ENCODE data around the gene MRTFB.

The MRTFB gene

DNA sequence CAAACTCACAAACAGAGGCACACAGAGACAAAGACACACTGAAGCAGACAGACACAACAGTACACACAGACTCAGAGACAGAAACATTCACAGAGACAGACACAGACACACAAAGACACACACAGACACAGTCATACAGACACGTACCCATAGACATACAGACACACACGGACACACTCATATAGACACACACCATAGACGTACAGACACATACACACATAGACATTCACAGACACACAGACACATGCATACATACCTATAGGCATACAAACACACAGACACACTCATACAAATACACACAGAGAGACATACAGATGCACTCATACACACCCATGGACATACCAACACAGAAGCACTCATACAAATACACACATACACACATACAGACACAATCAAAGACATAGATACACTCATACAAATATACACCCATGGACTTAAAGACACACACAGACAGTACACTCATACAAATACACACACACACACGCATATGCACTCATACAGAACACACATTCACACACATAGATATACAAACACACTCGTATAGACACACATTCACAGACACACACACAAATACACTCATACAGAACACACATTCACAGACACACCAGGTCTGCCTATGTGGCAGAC, 19.9 kb upstream of the MRTFB start:
- TF ChIP-seq GATA2 (IDR thresholded peaks at IDR 0.05; ENCODE audit: low read depth, low read length) (no peak), GATA3 (IDR thresholded peaks at IDR 0.05; ENCODE audit: low read depth, low read length) (no peak)

DNA sequence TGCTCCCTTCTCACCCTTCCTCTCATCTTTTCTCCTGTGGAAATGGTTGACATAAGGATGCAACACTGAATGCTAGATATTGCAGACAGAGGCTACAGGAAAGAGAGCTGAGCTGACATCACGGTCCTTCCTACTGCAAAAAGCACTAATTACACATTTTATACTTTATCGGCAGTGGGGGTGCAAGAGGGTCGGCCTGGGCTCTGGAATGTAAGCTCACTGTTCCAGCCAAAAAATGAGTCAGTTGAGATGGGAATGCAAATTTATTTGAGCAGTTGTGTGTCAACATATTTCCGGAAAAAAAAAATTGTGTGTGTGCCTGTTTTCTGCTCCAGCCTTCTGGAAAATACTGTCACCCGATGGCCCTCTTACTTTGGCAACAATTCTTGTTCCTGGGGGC, 14.1 kb upstream of the MRTFB start:
- no peak for TF ChIP-seq GATA2 (IDR thresholded peaks at IDR 0.05; ENCODE audit: low read depth, low read length)
- TF ChIP-seq GATA3 (IDR thresholded peaks at IDR 0.05; ENCODE audit: low read depth, low read length): no peak

DNA sequence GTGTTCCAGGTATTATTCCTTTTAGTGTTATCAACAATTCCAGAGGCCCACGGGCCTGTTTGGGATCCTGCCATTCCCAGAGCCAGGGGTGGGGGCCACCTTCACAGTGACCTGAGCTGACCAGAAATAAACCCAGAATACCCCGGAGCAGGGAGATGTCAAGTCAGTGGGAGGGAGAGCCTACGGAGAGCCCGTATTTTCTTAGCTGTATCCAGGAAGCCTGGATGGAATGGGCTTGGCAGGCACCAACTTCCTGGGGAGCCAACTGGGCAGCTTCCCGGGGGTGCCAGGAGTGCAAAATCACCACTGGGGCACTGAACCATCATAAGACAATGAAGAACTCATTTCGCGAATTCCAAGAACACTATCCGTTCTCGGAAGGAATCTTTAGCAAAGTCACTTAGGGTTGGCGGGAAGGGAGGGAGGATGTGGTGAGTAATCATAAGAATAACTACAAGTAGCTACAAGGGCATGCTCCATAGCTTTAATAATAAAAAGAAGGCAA, 13.2 kb upstream of the MRTFB start:
- no peak for TF ChIP-seq GATA2 (IDR thresholded peaks at IDR 0.05; ENCODE audit: low read depth, low read length)
- no peak for TF ChIP-seq GATA3 (IDR thresholded peaks at IDR 0.05; ENCODE audit: low read depth, low read length)

DNA sequence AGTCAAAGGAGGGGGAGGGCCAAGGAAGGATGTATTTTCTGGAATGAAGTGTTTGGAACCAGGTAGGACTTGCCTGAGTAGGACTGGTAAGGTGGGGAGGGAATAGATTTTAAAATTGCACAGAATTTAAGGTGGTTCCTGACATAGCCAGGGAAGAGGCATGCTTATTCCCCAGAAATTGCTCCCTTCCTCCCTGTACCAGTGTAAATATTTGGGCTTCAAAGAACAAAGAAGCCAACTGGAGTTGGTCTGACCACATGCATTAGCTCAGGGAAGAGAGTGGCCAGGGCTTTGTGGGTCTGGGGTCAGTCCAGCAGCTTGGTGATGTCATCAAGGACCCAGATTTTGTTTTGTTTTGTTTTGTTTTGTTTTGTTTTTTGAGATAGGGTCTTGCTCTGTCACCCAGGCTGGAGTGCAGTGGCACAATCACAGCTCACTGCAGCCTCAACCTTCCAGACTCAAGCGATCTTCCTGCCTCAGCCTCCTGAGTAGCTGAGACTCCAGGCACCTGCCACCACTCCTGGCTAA, 9.3 kb upstream of the MRTFB start:
- no peak for TF ChIP-seq GATA3 (IDR thresholded peaks at IDR 0.05; ENCODE audit: low read depth, low read length)
- TF ChIP-seq GATA2 (IDR thresholded peaks at IDR 0.05; ENCODE audit: low read depth, low read length): no peak

DNA sequence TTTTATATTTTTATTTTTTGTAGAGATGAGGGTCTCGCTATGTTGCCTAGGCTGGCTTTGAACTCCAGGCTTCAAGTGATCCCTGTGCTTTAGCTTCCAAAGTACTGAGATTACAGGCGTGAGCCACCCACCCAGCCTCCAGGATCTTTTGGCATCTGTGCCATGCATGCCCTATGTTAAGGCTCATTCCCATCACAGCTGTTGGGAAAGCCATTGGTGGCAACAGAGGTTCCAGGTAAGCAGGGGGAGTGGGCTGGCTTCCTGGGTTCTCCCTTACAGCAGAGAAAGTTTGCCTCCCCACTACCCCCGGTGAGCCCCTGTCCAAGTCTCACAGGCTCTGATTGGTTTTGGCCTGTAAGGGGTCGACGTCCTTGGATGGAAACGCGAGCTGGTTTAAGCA, 8.9 kb upstream of the MRTFB start:
- TF ChIP-seq GATA2 (IDR thresholded peaks at IDR 0.05; ENCODE audit: low read depth, low read length) (no peak), GATA3 (IDR thresholded peaks at IDR 0.05; ENCODE audit: low read depth, low read length) (no peak)

DNA sequence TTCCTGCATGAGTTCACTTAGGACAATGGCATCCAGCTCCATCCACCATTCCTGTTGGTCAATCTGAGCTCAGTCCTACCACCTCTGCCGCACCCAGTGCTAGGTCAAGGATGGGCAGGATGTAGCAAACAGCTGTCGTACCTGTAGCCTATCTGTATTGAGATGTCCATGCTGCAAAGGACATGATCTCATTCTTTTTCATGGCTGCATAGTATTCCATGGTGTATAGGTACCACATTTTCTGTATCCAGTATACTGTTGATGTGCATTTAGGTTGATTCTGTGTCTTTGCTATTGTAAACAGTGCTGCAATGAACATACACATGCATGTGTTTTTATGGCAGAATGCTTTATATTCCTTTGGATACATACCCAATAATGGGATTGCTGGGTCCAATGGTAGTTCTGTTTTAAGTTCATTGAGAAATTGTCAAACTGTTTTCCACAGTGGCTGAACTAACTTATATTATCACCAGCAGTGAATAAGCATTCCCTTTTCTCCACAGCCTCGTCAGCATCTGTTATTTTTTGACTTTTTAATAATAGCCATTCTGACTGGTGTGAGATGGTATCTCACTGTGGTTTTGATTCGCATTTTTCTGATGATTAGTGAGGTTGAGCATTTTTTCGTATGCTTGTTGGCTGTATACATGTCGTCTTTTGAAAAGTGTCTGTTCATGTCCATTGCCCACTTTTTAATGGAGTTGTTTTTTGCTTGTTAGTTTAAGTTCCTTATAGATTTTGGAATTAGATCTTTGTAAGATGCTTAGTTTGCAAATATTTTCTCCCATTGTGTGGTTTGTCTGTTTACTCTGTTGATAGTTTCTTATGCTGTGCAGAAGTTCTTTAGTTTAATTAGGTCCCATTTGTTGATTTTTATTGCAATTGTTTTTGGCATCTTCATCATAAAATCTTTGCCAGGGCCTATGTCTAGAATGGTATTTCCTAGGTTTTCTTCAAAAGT, 7.2 kb upstream of the MRTFB start:
- TF ChIP-seq GATA3 (IDR thresholded peaks at IDR 0.05; ENCODE audit: low read depth, low read length) (no peak), GATA2 (IDR thresholded peaks at IDR 0.05; ENCODE audit: low read depth, low read length) (no peak)

DNA sequence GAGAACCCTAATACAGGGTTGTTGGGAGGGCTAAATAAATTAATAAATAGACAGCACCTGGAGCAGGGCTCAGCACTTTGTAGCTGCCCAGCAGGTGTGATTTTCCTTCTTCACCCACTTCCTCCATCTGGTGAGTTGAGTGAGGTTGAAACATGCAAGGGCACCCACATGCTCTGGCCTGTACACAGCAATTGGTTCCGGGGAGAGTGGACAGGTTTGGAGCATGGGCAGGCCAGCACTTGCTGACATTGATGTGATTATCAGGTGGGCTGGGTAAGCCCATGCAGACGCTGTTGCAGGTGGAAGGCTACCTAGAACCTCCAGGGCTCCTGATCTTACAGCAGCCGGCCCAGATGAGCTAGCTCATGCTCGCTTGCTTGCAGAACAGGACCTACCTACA, 1.3 kb upstream of the MRTFB start:
- TF ChIP-seq GATA2 (IDR thresholded peaks at IDR 0.05; ENCODE audit: low read depth, low read length) (no peak), GATA3 (IDR thresholded peaks at IDR 0.05; ENCODE audit: low read depth, low read length) (no peak)

DNA sequence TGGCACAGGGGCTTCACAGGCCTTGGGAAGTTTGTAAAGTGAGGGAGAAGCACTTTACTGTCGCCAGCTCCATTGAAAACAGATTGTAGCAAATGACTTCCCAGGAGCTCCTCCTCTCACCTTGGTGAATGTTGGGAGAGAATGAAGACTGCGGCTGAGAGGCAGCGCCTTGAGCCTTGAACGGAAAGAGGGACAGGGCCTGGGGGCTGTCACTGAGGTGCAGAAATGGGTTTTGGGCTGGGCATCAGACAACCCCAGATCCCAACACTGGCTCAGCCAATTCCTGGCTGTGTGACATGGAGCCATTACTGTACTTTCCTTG, 603 bp upstream of the MRTFB start:
- TF ChIP-seq GATA3 (IDR thresholded peaks at IDR 0.05; ENCODE audit: low read depth, low read length) (no peak), GATA2 (IDR thresholded peaks at IDR 0.05; ENCODE audit: low read depth, low read length) (no peak)

DNA sequence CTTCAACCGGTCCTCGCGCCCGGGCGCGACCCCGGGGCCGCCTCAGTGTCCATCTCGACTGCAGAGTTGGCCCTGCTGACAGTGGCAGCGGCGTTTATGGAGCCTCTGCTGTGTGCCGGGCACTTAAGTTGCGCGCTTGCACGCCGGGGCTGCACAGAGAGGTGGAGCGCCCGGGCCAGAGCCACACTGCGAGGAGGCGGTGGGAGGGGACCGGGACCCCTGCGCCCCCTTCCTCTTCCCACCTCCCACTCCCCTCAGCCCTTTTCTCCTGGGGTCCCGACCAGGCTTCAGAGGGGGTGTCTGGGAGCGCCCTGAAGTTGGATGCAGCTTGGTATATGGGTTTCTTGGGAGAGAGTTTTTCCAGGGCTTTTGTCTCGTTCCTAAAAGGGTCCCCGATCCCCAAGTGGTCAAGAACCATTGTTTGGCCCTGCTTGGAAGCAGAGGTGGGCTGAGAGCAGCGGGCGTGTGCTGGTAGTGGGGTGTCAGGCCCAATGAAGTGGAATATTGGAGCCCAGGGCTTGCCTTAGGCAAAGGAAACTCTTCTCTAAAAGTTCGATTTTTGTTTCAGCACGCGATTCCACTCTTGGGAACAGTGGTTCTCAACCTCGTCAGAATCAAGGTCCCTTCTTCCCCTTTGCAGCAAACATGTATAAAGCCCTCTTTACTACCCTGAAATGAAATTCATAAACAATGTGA, 605 bp downstream of the MRTFB start:
- no peak for TF ChIP-seq GATA2 (IDR thresholded peaks at IDR 0.05; ENCODE audit: low read depth, low read length)
- TF ChIP-seq GATA3 (IDR thresholded peaks at IDR 0.05; ENCODE audit: low read depth, low read length): no peak

DNA sequence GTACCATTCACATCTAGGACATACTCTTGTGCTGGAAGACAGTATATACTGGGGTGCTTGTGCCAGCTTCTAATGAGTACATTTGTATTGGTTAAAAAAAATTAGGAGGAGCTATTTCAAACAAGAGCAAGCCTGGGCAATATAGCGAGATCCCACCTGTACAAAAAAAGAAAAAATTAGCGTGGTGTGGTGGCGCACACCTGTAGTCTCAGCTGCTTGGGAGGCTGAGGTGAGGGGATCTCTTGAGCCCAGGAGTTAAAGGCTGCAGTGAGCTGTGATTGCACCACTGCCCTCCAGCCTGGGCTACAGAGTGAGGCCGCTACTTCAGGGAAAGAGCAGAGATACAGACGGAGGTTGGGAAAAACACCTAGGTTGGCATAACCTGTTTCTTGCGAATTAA, 1.2 kb downstream of the MRTFB start:
- no peak for TF ChIP-seq GATA2 (IDR thresholded peaks at IDR 0.05; ENCODE audit: low read depth, low read length)
- TF ChIP-seq GATA3 (IDR thresholded peaks at IDR 0.05; ENCODE audit: low read depth, low read length): no peak

DNA sequence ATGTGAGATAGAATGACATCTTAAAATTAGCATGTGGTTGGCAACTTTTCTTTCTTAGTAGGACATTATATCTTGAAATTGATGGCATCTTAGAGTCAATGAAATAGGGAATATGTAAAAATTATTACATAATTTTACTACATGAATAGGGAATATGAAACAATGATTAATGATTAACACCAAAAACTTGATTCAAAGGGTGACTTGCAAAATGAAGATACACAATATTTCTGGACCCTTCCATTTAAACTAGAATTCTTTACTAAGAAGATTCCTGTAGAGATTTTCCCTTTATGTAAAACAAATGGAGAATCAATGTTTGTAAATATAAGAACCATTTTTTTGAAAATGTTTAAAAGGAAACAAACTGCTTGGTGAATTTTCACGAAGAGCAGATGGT, 3.4 kb downstream of the MRTFB start:
- TF ChIP-seq GATA2 (IDR thresholded peaks at IDR 0.05; ENCODE audit: low read depth, low read length) (no peak), GATA3 (IDR thresholded peaks at IDR 0.05; ENCODE audit: low read depth, low read length) (no peak)

DNA sequence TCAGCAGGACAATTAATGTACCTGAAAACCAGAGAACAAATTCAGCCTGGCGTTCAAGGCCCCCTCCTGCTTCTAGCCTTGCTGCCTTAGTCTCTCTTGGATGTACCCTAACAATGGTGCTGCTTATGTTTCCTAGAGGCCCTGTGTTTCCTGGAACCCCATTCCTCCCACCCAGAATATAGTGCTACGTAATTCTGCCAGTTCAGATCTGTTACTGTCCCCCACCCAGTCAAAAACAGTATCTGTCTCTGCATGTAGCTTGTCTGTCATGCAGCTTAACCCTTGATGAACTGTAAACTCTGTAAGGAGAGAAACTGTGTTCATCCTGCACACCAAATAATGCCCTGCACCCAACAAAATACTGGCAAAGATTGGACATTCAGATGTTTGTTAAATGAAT, 6.8 kb downstream of the MRTFB start:
- TF ChIP-seq GATA3 (IDR thresholded peaks at IDR 0.05; ENCODE audit: low read depth, low read length): no peak
- TF ChIP-seq GATA2 (IDR thresholded peaks at IDR 0.05; ENCODE audit: low read depth, low read length): no peak

DNA sequence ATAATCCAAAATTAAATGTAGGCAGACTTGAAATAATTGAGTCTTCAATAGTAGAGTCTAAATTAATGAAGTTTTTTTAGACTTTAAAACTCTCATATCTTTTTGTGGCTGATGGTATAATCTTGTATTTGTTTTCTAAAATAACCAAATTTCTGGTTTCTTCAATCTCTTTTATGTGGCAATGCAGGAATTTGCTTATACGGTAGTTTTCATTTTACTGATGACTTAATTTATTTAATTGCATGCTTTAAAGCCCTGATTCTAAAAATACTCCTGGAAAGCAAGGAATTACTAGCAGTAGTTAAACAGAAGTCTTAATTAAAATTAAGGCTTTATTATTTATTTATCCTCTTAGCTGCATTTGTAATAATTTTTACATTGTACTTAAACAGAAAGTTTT, 15.4 kb downstream of the MRTFB start:
- TF ChIP-seq GATA2 (IDR thresholded peaks at IDR 0.05; ENCODE audit: low read depth, low read length) (no peak), GATA3 (IDR thresholded peaks at IDR 0.05; ENCODE audit: low read depth, low read length) (no peak)

DNA sequence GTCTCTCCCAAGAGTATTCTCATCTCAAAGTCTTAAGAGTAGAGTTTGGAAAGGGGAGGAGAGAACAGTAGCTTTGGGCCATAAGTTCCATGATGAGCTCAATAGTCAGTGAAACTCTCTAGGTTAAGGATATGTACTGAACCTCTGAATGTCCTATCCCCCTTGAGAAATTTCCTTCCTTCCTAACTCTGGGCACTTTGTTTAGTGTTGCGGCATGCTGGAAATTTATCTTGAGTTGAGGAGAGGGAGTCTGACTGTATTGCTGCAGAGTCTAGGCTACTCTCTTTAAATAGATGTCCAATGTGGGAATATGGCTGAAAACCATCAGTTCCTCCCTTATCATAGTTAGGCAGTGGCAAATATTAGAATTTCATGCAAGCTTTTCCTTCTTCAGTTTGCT, 16.1 kb downstream of the MRTFB start:
- TF ChIP-seq GATA2 (IDR thresholded peaks at IDR 0.05; ENCODE audit: low read depth, low read length) (no peak), GATA3 (IDR thresholded peaks at IDR 0.05; ENCODE audit: low read depth, low read length) (no peak)

Data from SH-SY5Y (cell line).